SK-N-MC (cell line): ENCODE measurements around the gene CEP120.

Source experiments
- DNase-seq: peaks from one replicate; pipeline ENCODE4 v3.0.0-alpha.2; 2011; ENCODE audit warnings: low read depth, low spot score
- H3K27ac ChIP-seq: fragments of 200-600 bp; sonication (generic); 2 replicates; pipeline ENCODE4 v1.5.1; 2016; ENCODE audit warnings: mixed run types
- H3K36me3 ChIP-seq: fragments of 200-600 bp; sonication (generic); 2 replicates; pipeline ENCODE4 v1.6.1; 2017; ENCODE audit warnings: antibody characterized with exemption, low read length, mixed read lengths; ENCODE audit not compliant: insufficient read depth
- H3K4me3 ChIP-seq: fragments of 200-600 bp; sonication (generic); 2 replicates; pipeline ENCODE4 v1.5.1; 2016
- H3K9ac ChIP-seq: fragments of 200-600 bp; sonication (generic); 2 replicates; pipeline ENCODE4 v1.8.0; 2017; ENCODE audit warnings: mixed run types, mixed read lengths; ENCODE audit not compliant: insufficient read length
- H3K9me3 ChIP-seq: fragments of 200-600 bp; sonication (generic); 2 replicates; pipeline ENCODE4 v1.6.1; 2017; ENCODE audit warnings: low read depth, mild to moderate bottlenecking, antibody characterized with exemption, low read length, moderate library complexity, mixed read lengths
- EZH2 ChIP-seq: fragments of 200-600 bp; sonication (generic); IDR thresholded peaks from one replicate; pipeline ENCODE4 v1.6.1; 2017; ENCODE audit warnings: antibody characterized with exemption
- FOXP2 ChIP-seq: optimal IDR thresholded peaks from 2 replicates; pipeline ENCODE3; 2011; ENCODE audit warnings: mild to moderate bottlenecking, moderate library complexity; ENCODE audit not compliant: insufficient read depth; ENCODE audit errors: extremely low read length, control extremely low read depth
- POLR2AphosphoS5 ChIP-seq: IDR thresholded peaks from 2 replicates; pipeline ENCODE4 v1.6.1; 2012; ENCODE audit warnings: mild to moderate bottlenecking, low read depth, low read length, borderline replicate concordance

The CEP120 gene

GRCh38 chr5:123297198-123297831 is 125.9 kb downstream of the CEP120 start:
- Histone ChIP-seq H3K36me3 (no peaks in the 10 kb centered on the region), H3K9ac (no peak overlapping the region), H3K9me3 (no peaks in the 10 kb centered on the region), H3K27ac (no peak overlapping the region), H3K4me3 (no peak overlapping the region)
- no peak for TF ChIP-seq POLR2AphosphoS5
- TF ChIP-seq FOXP2, result no peak
- no peak for TF ChIP-seq EZH2
- DNase-seq, result no peak
